Camera-type eye (tissue), 1 donor: Measurements from ENCODE around the gene ZNF578. TPM values are rescaled to one million over a fixed set of nuclear protein-coding genes. Genes with fewer than 3 reads are reported as not detected.

Experiments
- total RNA-seq: library from RNA; depleted of rRNA; stranded (reverse); fragments of >200 nt; gene quantifications from one replicate; pipeline ENCODE4 v1.2.3, GENCODE V29; 2014

The ZNF578 gene
- total RNA-seq: 16.5 TPM

DNA sequence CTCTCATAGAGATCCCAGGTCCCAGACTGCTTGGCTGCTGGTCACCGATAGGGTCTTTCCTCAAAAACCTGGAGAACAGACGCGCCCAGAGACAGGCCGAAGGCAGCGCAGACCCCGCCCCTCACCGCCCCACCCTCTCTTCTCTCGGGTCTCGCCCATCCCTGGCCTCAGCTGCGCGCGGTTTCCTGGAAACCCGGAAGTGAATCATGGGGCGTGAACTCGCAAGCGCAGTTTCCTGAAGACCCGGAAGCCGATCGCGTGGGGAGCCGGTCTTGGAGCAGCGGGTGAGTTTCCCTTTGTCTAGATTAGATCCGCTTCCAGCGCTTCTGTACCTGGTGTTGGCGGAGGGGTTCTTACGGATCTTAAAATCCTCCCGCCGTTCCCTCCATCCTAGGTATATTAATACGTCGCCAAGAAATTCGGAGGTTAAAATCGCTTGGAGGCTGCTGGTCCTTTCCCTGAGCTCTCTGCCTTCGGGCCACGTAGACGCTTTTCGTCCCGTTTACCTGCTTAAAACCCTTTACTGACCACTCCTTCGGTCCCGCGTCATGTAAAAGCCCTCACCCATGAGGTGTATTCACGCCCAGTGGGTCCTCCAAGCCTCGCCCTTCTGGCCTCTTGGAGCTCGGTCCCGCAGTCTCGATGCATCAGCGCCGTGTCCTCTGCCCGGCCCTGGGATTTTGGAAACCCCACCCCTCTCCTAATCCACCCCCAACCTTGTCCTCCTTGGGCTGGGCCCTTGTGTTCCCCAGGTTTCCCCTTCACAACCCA lies at the start of gene ZNF578:
TSS of gene ZNF578 (plus strand) at position 230 of the 771 bp plus-strand sequence. CDS start 48,293 bp downstream, outside the sequence.

DNA sequence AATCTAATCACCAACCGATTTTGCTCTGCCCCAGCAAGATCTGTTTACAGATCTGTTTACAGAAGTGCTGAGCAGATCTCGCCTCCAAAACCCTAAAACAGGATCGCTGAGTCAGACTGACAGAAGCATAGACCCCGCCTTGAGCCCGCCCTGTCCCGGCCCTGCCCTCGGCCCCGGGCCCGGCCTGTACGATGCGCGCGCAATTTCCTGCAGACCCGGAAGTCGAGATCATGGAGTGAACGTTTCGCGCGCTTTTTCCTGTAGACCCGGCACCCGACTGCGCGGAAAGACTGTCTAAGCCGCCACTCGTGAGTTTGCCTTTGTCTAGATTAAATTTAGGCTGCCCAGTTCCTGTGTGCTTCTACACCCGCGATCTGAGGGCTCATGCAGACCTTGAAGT lies 24.4 kb upstream of the ZNF578 start, which contains the start of gene ZNF534:
TSS of gene ZNF534 (plus strand) at position 212 of the 400 bp plus-strand sequence. CDS start 2,327 bp downstream, outside the sequence.

GRCh38 chr19:52527134-52527955 lies 74.0 kb downstream of the ZNF578 start, which contains the start of gene ZNF808:
Gene ZNF808 (plus strand): TSS chr19:52527668. CDS start chr19:52543285, 15,617 bp downstream.

Other genes with a start within 250 kb of the ZNF578 start
- 34.3 TPM for gene ZNF766, start 184.0 kb upstream of the ZNF578 start, total RNA-seq
- gene ZNF480, start 156.4 kb upstream of the ZNF578 start, total RNA-seq: 17.2 TPM
- 17.1 TPM for gene ZNF610, start 117.3 kb upstream of the ZNF578 start, total RNA-seq
- gene ZNF880, start 83.6 kb upstream of the ZNF578 start, total RNA-seq: 75.9 TPM
- 90.2 TPM for gene ZNF528, start 55.7 kb upstream of the ZNF578 start, total RNA-seq
- gene ZNF534, start 24.4 kb upstream of the ZNF578 start, total RNA-seq: 0.66 TPM
- gene ZNF808, start 74.1 kb downstream of the ZNF578 start, total RNA-seq: 74.4 TPM
- gene ZNF701, start 116.7 kb downstream of the ZNF578 start, total RNA-seq: 37.2 TPM
- 168 TPM for gene ZNF83, start 184.8 kb downstream of the ZNF578 start, total RNA-seq